IMR-90 (cell line): ENCODE measurements around the gene PARG.
"Not testable (repeated sequence)": the region's sequence is repeated elsewhere in the genome, so short reads cannot be mapped to it uniquely, and the experiment has no call there.

ENCODE experiments used
- CEBPB ChIP-seq: IDR thresholded peaks from 2 replicates; pipeline ENCODE4 v1.6.1; 2012; ENCODE audit warnings: low read depth, low read length, improper control_type of control experiment
- CHD1 ChIP-seq: IDR thresholded peaks from 2 replicates; pipeline ENCODE4 v1.6.1; 2012; ENCODE audit warnings: low read depth, low read length, improper control_type of control experiment
- CTCF ChIP-seq: conservative IDR thresholded peaks from 2 replicates; pipeline ENCODE4 v1.5.1; 2012; ENCODE audit warnings: mild to moderate bottlenecking, low read depth, low read length, improper control_type of control experiment
- ELK1 ChIP-seq: fragments of 150-350 bp; IDR thresholded peaks from 2 replicates; pipeline ENCODE4 v1.6.1; 2016; ENCODE audit warnings: low read depth, mild to moderate bottlenecking, low read length, moderate library complexity, borderline replicate concordance
- FOS ChIP-seq: fragments of 150-350 bp; IDR thresholded peaks from 2 replicates; pipeline ENCODE4 v1.6.1; 2016; ENCODE audit warnings: low read depth, low read length
- MAZ ChIP-seq: IDR thresholded peaks from 2 replicates; pipeline ENCODE4 v1.6.1; 2012; ENCODE audit warnings: low read depth, mild to moderate bottlenecking, low read length, improper control_type of control experiment, moderate library complexity, borderline replicate concordance
- MXI1 ChIP-seq: IDR thresholded peaks from 2 replicates; pipeline ENCODE4 v1.6.1; 2012; ENCODE audit warnings: low read depth, mild to moderate bottlenecking, low read length, moderate library complexity, borderline replicate concordance
- NFE2L2 ChIP-seq: fragments of 150-350 bp; IDR thresholded peaks from 2 replicates; pipeline ENCODE4 v1.6.1; 2016; ENCODE audit warnings: low read depth, mild to moderate bottlenecking, low read length
- POLR2A ChIP-seq: IDR thresholded peaks from 2 replicates; pipeline ENCODE4 v1.6.1; 2012; ENCODE audit warnings: mild to moderate bottlenecking, low read depth, low read length
- RAD21 ChIP-seq: IDR thresholded peaks from 2 replicates; pipeline ENCODE4 v1.6.1; 2012; ENCODE audit warnings: low read length, improper control_type of control experiment
- RCOR1 ChIP-seq: IDR thresholded peaks from 2 replicates; pipeline ENCODE4 v1.6.1; 2012; ENCODE audit warnings: mild to moderate bottlenecking, low read length, improper control_type of control experiment; ENCODE audit not compliant: insufficient replicate concordance
- RFX5 ChIP-seq: IDR thresholded peaks from 2 replicates; pipeline ENCODE4 v1.8.0; 2012; ENCODE audit warnings: low read depth, mild to moderate bottlenecking, low read length, moderate library complexity
- SMC3 ChIP-seq: fragments of 150-350 bp; IDR thresholded peaks from 2 replicates; pipeline ENCODE4 v1.6.1; 2016; ENCODE audit warnings: low read depth, mild to moderate bottlenecking, antibody characterized with exemption, low read length, moderate library complexity
- USF2 ChIP-seq: fragments of 150-350 bp; IDR thresholded peaks from 2 replicates; pipeline ENCODE4 v1.6.1; 2017; ENCODE audit warnings: mild to moderate bottlenecking, antibody characterized with exemption, low read length, low read depth

GRCh38 chr10:49987207-49987606 lies 45.4 kb upstream of the PARG start:
- TF ChIP-seq FOS, CTCF, USF2, POLR2A, RCOR1, RFX5, MXI1, SMC3, ELK1, MAZ, CHD1, RAD21, NFE2L2, CEBPB: not testable (repeated sequence)
